AG04449 (cell line): ENCODE data around the gene GCNT4.

Experiments
- CTCF ChIA-PET: fragments of 350-600 bp; formaldehyde crosslinking; extraction: SDS; loops from one replicate; lab custom pipeline; 2021; ENCODE audit warnings: antibody characterized with exemption; lab: Yijun Ruan, JAX
- POLR2A ChIA-PET: fragments of 400-600, 350-600 bp; formaldehyde crosslinking; extraction: SDS; loops from one replicate; lab custom pipeline; 2020; ENCODE audit warnings: antibody characterized with exemption, inconsistent platforms; lab: Yijun Ruan, JAX
- DNase-seq: peaks from one replicate; pipeline ENCODE4 v3.0.0-alpha.2; 2010; ENCODE audit warnings: low read depth, low spot score
- H3K4me3 ChIP-seq: 2 replicates; pipeline ENCODE4 v1.5.1; 2011; ENCODE audit warnings: low read depth, mild to moderate bottlenecking, control low read depth, low read length
- CTCF ChIP-seq: IDR thresholded peaks from one replicate; pipeline ENCODE4 v1.5.1; 2011; ENCODE audit warnings: mild to moderate bottlenecking, moderate library complexity, low read length, control low read depth, inconsistent platforms; ENCODE audit not compliant: insufficient read depth; ENCODE audit errors: missing control alignments

Gene GCNT4

GRCh38 chr5:75078027-75078426 lies 25.7 kb upstream of the GCNT4 start:
- CTCF ChIA-PET = no interaction called here
- TF ChIP-seq CTCF = no peak

GRCh38 chr5:75072061-75072460 lies 19.7 kb upstream of the GCNT4 start:
- no peak for TF ChIP-seq CTCF
- DNase-seq = no peak
- POLR2A ChIA-PET = no interaction called here
- H3K4me3 ChIP-seq = no peak overlapping the region
- CTCF ChIA-PET = no interaction called here

More at GRCh38 chr5:75078027-75078426, 25.7 kb upstream of the GCNT4 start:
- no peak overlapping the region for H3K4me3 ChIP-seq
- POLR2A ChIA-PET = no interaction called here
- no peak for DNase-seq

GRCh38 chr5:75071100-75071499 lies 18.7 kb upstream of the GCNT4 start:
- CTCF ChIA-PET = no interaction called here
- no peak for DNase-seq
- POLR2A ChIA-PET = no interaction called here
- TF ChIP-seq CTCF = no peak
- H3K4me3 ChIP-seq = no peak overlapping the region

- no peak for TF ChIP-seq CTCF
- DNase-seq = no peak
- CTCF ChIA-PET = no interaction called here
- H3K4me3 ChIP-seq = no peak overlapping the region
- POLR2A ChIA-PET = no interaction called here
These were observed 15.1 kb upstream of the GCNT4 start for GRCh38 chr5:75067434-75067833.

- CTCF ChIA-PET = no interaction called here
- no peak for TF ChIP-seq CTCF
- POLR2A ChIA-PET = no interaction called here
- H3K4me3 ChIP-seq = no peak overlapping the region
- DNase-seq = no peak
These were observed 10.7 kb upstream of the GCNT4 start for GRCh38 chr5:75062925-75063531.

- DNase-seq = no peak
- ChIA-PET POLR2A (no interaction called here), CTCF (interaction anchor here (0.7 to 2.6 kb wide), 4 partner anchors 10 to 177 kb away, joined by 3 to 10 read pairs (median 4); no protein-coding TSS in a partner anchor)
- no peak overlapping the region for H3K4me3 ChIP-seq
- TF ChIP-seq CTCF = no peak
These were observed 7.7 kb upstream of the GCNT4 start for GRCh38 chr5:75059912-75060545.
